ENCODE data around the gene RNGTT.

DNA sequence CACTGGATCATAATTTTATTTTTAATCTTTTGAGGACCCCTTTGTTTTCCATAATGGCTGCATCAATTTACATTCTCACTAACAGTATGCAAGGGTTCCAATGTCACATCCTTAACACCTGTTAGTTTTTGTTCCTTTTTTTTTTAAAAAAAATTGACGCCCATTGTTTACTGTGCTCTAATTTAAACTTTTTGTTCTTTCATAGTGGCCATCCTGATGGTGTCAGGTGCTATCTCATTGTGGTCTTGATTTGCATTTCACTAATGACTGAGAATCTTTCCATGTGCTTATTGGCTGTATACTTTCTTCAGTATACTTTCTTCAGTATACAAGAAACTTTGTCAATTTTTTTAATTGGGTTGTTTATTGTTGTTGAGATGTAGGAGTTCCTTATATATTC is 347.0 kb downstream of the RNGTT start:
- no peak for TF ChIP-seq POLR2A (IDR thresholded peaks at IDR 0.05)
- TF ChIP-seq, protein P1, sequence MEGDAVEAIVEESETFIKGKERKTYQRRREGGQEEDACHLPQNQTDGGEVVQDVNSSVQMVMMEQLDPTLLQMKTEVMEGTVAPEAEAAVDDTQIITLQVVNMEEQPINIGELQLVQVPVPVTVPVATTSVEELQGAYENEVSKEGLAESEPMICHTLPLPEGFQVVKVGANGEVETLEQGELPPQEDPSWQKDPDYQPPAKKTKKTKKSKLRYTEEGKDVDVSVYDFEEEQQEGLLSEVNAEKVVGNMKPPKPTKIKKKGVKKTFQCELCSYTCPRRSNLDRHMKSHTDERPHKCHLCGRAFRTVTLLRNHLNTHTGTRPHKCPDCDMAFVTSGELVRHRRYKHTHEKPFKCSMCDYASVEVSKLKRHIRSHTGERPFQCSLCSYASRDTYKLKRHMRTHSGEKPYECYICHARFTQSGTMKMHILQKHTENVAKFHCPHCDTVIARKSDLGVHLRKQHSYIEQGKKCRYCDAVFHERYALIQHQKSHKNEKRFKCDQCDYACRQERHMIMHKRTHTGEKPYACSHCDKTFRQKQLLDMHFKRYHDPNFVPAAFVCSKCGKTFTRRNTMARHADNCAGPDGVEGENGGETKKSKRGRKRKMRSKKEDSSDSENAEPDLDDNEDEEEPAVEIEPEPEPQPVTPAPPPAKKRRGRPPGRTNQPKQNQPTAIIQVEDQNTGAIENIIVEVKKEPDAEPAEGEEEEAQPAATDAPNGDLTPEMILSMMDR (IDR thresholded peaks at IDR 0.05): no peak

Measured in upper lobe of left lung (tissue), 4 donors.